GM12892 (cell line): Measurements from ENCODE around the gene DCTN2.
A peak's percentile ranks its signal among the peaks of the same experiment; 100 is the strongest.

Source experiments
- DNase-seq: peaks from one replicate; pipeline ENCODE4 v3.0.0; 2011; ENCODE audit not compliant: insufficient read length
- FAIRE-seq: peaks from 2 replicates; lab custom pipeline; 2011; peaks lifted over from hg19 to GRCh38; lab: Jason Lieb, UNC
- POLR2A ChIP-seq: IDR thresholded peaks from 2 replicates; pipeline ENCODE4 v1.6.1; 2011; ENCODE audit warnings: low read depth, low read length, control low read depth
- POLR2AphosphoS5 ChIP-seq: IDR thresholded peaks from 2 replicates; pipeline ENCODE4 v1.6.1; 2011; ENCODE audit warnings: low read depth, low read length, control low read depth
- TAF1 ChIP-seq: IDR thresholded peaks from 2 replicates; pipeline ENCODE4 v1.6.1; 2011; ENCODE audit warnings: low read depth, mild to moderate bottlenecking, control low read depth, low read length, borderline replicate concordance

The DCTN2 gene

DNA sequence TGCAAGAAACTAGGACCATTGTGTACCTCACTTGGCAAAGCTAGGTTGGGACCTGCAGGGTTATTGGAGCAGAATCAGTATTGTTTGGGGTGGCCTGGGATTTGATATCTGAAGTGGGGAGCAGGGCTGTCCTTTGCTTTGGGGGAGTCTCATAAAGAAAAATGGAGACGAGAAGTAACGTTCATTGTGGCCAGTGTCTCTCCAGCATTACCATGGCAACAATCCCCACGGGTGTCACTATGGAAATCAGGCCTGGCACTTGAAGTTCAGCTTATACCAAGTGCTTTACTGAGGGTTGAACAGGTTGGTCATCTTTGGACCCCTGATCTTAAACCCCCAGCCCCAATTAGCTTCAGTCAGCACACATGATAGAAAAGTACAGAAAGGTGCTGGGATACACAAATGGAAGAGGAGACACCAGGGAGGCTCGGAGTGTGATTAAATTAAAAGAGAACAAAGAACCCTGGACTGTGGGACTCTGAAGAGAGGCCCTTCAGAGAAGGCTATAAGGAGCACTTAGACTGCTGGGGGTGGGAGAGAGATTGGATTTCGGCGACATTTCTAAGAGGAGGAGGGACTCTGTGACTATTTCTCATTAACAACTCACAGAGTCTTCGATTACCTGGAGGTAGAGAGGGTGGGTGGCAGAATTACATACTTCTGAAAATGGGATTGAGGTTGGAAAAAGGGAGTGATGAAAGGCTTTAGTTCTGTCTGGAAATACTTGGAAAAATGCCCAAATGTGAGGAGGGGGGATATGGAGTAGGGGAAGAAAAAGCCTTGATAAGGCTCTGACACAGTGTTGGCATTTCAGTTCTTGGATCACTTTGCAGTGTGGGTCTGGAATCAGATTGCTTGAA lies 6.6 kb upstream of the DCTN2 start:
- FAIRE-seq (no peak), DNase-seq (no peak)
- TF ChIP-seq POLR2A, result no peak
- no peak for TF ChIP-seq POLR2AphosphoS5
- no peak for TF ChIP-seq TAF1

DNA sequence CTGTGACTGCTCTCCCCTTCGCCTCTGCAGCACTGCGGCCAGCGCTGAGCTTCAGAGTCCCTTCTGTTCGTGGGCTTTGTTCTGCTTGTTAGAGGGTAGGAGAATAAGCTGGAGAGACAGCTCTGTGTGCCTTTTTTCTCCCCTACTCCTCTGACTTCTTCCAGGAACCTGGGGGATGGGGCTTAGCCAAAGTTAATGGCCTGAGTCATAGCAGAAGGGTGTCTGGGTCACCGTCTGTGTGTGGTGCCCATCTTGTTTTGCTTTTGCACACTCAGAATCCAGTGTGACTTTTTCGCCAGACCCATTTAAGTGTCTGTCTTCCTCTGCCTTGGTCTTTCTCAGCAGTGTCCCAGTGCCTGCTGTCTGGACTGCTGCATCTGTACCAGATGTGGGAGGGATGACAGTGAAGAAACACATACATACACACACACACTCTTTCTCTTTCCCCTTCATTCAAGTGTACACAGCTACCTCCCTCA lies 5.9 kb upstream of the DCTN2 start:
- TF ChIP-seq POLR2AphosphoS5, result no peak
- DNase-seq, result no peak
- FAIRE-seq, result no peak

DNA sequence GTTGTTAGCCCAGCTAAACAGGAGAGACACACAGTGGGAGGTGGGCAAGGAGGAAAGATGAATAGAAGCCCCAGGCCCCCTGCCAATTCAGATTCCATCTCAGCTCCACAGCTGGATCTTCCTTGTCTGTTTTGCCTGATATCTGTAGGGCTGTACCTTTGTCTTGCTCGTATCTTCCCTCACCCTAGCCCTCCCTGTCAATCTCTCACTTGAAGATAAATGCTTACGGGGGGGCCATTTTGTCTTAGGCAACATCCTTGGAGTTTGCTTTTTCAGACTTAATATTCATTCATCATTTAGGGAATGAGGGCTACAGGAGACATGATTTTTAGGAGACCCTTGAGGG lies 5.3 kb upstream of the DCTN2 start:
- TF ChIP-seq POLR2A, result no peak
- FAIRE-seq (no peak), DNase-seq (no peak)

DNA sequence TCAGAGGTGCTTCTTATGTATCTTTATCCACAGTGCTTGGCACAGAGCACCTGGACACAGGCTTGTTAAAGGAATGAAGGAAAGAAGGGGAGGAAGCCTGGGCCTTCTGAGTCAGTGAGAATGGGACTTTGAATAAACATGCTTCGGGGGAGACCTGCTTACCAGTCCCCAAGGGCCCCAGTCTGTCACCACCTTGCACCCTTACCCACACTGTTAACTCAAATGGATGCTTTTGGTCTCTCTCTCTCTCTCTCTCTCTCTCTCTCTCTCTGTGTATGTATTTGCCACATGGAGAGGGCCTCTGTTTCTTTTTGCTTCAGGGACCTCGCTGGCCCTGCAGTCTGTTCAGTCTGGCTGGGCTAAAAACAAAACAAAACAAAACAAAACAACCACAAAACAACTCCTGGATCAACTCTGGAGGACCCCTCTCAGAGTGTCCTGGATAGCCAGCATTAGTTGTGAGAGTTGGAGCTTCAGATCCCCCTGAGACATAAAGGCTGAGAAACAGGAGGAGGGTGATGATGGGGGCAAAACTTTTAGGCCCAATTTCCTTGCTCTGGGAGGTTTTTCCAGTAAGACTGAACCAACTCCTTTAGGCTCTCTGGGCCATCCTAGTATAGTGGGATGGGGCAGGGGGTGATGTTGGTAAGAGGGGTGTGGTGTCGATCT lies 4.8 kb upstream of the DCTN2 start:
- no peak for DNase-seq
- FAIRE-seq, result no peak
- no peak for TF ChIP-seq TAF1
- no peak for TF ChIP-seq POLR2A
- TF ChIP-seq POLR2AphosphoS5, result no peak

DNA sequence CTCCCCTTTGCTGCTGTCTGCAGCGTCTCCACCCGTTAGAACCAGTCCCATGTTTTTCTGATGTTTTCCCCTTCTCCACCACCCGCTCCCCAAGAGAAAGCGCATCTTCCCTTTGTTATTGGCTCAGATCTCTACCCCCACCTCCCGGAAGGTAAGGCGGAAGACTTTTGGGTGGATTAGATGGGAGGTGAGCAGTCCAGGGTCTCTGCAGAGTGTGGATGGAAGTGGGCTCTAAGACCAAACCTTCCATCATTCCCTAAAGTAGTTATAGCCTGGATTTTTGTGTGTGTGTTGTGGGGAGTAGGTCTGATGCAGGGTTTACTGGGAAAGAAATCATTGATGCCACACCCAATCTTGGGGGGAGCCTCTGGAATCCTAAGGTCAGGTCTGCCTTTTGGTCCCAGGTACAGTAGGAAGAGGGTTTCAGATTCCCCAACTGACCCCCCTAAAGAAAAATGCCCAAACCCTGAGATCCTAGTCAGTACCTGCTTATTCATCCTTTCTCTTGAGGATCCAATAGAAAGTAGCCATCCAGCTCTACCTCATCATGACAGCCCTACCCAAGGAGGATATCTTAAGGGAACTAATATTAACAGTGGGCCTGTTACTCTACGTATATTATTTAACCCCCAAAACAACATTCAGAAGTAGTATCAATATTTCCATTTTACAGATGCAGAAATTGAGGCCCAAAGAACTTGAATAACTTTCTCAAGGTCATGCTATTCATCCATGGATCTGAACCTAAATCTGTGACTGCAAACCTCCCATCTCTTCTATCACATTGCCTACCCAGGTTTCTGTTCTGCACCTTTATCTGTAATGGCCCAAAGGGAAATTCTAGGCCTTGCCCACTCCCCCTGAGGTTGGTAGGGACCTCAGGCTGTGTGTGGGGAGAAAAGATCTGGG lies 3.9 kb upstream of the DCTN2 start:
- TF ChIP-seq TAF1 (no peak), POLR2AphosphoS5 (no peak), POLR2A (no peak)
- no peak for FAIRE-seq
- no peak for DNase-seq

DNA sequence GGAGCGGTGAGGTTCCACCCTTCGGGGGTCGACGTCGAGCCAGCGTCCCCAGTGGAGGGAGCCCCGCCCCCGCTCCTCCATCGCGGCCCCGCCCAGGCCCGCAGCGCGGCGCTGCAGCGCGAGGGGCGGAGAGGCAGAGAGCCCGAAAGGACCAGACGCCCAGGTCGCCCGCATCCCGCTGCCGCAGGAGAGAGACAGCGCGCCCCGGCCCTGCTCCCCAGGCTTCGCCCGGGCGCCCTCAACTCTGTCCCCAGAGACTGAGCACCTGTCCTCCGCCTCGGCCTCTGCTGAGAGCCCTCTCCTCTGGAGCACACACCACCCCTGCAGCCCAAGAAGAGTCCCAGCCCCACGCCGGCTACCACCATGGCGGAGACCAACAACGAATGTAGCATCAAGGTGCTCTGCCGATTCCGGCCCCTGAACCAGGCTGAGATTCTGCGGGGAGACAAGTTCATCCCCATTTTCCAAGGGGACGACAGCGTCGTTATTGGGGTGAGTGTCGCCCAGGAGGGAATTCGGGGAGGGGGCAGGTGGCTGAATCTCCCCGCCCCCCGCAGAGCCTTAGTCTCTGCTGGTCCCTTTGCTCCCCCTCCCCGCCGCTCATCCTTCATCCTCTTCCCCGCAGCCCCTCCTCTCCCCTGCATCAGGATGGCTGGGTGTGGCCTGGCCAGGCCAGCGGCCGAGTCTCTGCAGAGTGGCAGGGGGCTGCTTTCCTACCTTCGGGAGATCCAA lies 3.1 kb upstream of the DCTN2 start, which contains the start of gene KIF5A:
Gene KIF5A, plus strand, starts transcription at position 136 of the 732 bp plus-strand sequence. Its CDS starts 228 bp downstream, at position 364.
- FAIRE-seq (peak; percentile 66), DNase-seq (peak; percentile 72)
- TF ChIP-seq POLR2AphosphoS5 (no peak), TAF1 (no peak), POLR2A (no peak)

DNA sequence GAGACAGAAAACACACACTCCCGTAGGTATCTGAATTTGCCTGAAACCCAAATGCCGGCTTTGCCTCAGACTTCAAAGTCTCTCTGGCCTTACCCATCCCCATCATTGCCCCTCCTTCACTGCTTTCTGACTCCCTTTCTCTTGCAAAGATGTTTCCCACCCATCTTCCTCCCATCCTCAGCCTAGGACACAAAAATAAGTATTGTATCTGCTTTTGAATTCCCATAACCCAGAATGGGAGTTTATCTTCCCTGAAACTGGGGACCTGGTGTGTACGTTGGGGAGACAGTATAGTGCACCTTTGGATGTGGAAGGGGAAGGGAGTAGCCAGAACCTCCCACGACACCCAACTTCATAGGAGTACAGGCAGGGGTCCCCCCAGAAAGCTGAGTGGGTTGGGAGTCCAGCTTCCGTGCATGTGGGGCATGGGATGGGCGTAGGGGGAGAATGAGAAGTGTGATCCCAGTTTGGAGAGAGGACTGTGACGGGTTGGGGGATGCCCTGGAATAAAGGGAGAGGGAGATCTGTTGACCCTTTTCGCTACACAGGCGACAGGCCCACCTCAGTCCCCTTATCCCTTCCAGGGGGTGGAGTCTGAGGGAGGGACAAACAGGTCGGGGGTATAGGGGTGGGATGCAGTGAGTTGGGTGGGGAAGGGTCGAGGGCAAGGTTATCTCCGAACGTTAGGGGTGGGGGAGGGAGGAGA lies 2.4 kb upstream of the DCTN2 start:
- TF ChIP-seq POLR2A (no peak), TAF1 (no peak), POLR2AphosphoS5 (no peak)
- DNase-seq (no peak), FAIRE-seq (no peak)

DNA sequence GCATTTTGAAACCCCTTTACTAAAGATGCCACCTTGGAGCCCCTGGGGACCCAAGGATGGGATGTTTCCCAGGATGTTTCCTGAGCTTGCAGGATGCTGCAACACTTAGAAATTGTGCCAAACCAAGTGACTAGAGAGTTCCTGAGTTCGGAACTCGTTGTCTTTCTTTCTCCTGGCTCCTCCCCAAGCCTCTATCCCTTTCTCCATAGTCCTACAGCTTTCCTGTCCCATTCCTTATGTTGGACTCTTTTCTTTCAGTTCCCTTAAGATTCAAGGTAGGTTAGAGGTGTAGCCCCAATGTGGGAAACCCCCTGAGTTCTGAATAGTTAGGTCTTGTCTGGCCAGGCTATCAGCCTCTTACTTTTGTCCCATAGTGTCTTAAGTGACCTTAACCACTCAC lies 1.5 kb upstream of the DCTN2 start:
- no peak for FAIRE-seq
- TF ChIP-seq POLR2A, result no peak
- TF ChIP-seq POLR2AphosphoS5, result no peak
- TF ChIP-seq TAF1, result no peak
- no peak for DNase-seq

DNA sequence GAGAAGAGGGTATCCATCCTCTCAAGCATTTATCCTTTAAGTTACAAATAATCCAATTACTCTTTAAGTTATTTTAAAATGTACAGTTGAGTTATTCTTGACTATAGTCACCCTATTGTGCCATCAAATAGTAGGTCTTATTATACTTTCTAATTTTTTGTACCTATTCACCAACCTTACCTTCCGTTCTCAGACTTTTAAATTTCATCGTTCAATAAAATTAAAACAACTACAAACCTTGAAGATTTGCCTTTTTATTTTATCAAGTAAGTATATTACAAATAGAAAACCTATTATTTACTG lies 972 bp upstream of the DCTN2 start:
- no peak for DNase-seq
- no peak for FAIRE-seq
- TF ChIP-seq TAF1 (no peak), POLR2AphosphoS5 (no peak), POLR2A (no peak)

DNA sequence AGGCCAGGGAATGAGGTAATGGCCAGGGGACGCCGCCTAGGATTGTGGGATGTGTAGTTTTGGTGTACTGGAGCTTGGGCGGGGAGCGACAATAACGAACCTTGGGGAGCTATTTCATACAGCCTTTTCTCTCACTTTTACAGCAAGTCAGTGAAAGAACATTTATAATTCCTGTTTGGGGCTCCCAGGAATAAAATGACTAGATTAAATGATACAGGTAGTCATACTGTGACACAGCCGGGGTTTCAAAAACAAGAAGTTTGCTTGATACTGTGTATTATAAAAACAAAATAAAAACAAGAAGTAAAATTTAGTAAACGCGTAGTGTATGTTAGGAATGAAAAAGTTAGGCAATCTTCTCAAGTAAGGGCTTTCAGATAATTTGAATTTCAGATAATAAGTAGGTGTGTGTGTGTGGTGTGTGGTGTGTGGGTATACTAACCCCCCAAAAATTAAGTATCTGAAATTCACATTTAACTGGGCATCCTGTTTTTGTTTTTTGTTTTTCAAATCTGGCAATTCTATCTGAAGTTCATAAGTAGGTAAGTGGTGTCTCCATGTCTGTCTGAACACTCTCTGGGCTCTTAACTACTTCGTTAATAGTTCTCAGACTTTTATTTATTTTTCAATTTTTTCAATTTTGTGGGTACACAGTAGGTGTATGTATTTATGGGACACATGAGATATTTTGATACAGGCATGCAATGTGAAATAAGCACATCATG lies 458 bp upstream of the DCTN2 start:
- FAIRE-seq, result no peak
- TF ChIP-seq POLR2AphosphoS5 (no peak), TAF1 (no peak), POLR2A (no peak)
- no peak for DNase-seq
